ENCODE results near the gene CD200R1L. TPM values are rescaled to one million over a fixed set of nuclear protein-coding genes. Genes with fewer than 3 reads are reported as not detected.

CD200R1L gene
- total and polyA plus RNA-seq, 9 of the 15 experiments (the other 6 are each of a cell fraction or from before 2014, with no cell fraction given): not detected

DNA sequence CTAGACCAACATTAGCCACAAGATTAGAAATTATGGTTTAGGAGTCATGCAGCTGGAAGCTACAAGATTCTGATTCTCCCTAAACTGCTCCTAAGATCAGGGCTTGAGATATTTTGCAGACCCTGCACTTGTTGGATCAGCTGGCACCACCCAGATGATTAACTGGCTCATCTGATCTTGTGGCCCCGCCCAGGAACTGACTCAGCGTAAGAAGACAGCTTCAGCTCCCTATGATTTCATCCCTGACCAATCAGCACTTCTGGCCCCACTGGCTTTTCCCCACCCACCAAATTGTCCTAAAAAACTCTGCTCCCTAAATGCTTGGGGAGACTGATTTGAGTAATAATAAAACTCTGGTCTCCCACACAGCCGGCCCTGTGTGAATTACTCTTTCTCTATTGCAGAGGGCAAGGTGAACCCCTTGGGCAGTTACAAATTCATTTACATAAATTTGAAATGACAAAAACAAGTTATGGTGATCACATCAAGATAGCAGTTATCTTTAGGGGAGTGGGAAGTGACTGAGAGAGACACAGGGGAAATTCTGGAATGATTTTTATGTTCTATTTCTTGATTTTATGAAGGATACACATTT, 76.5 kb downstream of the CD200R1L start (continued):
- TF ChIP-seq, protein P1, sequence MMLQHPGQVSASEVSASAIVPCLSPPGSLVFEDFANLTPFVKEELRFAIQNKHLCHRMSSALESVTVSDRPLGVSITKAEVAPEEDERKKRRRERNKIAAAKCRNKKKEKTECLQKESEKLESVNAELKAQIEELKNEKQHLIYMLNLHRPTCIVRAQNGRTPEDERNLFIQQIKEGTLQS (IDR thresholded peaks at IDR 0.05): peak; percentile 52; the same call in 1 of the 2 replicates
- TF ChIP-seq, protein P1 (CRISPR knock-in tag; conservative IDR thresholded peaks at IDR 0.05): no peak
- no peak for TF ChIP-seq LARP7 (IDR thresholded peaks at IDR 0.05)
- no peak for TF ChIP-seq ZNF695 (CRISPR knock-in tag; IDR thresholded peaks at IDR 0.05)
- TF ChIP-seq TRIM24 (IDR thresholded peaks at IDR 0.05): no peak
- TF ChIP-seq PRPF4 (IDR thresholded peaks at IDR 0.05; ENCODE audit: insufficient read depth, low read depth, low read length, poor library complexity, severe bottlenecking): no peak
- TF ChIP-seq, protein P2, sequence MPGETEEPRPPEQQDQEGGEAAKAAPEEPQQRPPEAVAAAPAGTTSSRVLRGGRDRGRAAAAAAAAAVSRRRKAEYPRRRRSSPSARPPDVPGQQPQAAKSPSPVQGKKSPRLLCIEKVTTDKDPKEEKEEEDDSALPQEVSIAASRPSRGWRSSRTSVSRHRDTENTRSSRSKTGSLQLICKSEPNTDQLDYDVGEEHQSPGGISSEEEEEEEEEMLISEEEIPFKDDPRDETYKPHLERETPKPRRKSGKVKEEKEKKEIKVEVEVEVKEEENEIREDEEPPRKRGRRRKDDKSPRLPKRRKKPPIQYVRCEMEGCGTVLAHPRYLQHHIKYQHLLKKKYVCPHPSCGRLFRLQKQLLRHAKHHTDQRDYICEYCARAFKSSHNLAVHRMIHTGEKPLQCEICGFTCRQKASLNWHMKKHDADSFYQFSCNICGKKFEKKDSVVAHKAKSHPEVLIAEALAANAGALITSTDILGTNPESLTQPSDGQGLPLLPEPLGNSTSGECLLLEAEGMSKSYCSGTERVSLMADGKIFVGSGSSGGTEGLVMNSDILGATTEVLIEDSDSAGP (CRISPR knock-in tag; IDR thresholded peaks at IDR 0.05): no peak
- TF ChIP-seq, protein P3, sequence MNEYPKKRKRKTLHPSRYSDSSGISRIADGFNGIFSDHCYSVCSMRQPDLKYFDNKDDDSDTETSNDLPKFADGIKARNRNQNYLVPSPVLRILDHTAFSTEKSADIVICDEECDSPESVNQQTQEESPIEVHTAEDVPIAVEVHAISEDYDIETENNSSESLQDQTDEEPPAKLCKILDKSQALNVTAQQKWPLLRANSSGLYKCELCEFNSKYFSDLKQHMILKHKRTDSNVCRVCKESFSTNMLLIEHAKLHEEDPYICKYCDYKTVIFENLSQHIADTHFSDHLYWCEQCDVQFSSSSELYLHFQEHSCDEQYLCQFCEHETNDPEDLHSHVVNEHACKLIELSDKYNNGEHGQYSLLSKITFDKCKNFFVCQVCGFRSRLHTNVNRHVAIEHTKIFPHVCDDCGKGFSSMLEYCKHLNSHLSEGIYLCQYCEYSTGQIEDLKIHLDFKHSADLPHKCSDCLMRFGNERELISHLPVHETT (CRISPR knock-in tag; conservative IDR thresholded peaks at IDR 0.05 in 1 of 2, IDR thresholded peaks at IDR 0.05 in 1 of 2): no peak
- TF ChIP-seq RBM17 (IDR thresholded peaks at IDR 0.05; ENCODE audit: borderline replicate concordance, low read depth, low read length): no peak
- TF ChIP-seq MAZ (CRISPR knock-in tag; conservative IDR thresholded peaks at IDR 0.05 in 1 of 2, IDR thresholded peaks at IDR 0.05 in 1 of 2): no peak
- TF ChIP-seq, protein P4, sequence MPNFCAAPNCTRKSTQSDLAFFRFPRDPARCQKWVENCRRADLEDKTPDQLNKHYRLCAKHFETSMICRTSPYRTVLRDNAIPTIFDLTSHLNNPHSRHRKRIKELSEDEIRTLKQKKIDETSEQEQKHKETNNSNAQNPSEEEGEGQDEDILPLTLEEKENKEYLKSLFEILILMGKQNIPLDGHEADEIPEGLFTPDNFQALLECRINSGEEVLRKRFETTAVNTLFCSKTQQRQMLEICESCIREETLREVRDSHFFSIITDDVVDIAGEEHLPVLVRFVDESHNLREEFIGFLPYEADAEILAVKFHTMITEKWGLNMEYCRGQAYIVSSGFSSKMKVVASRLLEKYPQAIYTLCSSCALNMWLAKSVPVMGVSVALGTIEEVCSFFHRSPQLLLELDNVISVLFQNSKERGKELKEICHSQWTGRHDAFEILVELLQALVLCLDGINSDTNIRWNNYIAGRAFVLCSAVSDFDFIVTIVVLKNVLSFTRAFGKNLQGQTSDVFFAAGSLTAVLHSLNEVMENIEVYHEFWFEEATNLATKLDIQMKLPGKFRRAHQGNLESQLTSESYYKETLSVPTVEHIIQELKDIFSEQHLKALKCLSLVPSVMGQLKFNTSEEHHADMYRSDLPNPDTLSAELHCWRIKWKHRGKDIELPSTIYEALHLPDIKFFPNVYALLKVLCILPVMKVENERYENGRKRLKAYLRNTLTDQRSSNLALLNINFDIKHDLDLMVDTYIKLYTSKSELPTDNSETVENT (CRISPR knock-in tag; IDR thresholded peaks at IDR 0.05): no peak
- TF ChIP-seq, protein P5, sequence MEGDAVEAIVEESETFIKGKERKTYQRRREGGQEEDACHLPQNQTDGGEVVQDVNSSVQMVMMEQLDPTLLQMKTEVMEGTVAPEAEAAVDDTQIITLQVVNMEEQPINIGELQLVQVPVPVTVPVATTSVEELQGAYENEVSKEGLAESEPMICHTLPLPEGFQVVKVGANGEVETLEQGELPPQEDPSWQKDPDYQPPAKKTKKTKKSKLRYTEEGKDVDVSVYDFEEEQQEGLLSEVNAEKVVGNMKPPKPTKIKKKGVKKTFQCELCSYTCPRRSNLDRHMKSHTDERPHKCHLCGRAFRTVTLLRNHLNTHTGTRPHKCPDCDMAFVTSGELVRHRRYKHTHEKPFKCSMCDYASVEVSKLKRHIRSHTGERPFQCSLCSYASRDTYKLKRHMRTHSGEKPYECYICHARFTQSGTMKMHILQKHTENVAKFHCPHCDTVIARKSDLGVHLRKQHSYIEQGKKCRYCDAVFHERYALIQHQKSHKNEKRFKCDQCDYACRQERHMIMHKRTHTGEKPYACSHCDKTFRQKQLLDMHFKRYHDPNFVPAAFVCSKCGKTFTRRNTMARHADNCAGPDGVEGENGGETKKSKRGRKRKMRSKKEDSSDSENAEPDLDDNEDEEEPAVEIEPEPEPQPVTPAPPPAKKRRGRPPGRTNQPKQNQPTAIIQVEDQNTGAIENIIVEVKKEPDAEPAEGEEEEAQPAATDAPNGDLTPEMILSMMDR (IDR thresholded peaks at IDR 0.05 in 2 of 3, conservative IDR thresholded peaks at IDR 0.05 in 1 of 3; ENCODE audit: insufficient read depth in 2 of 3, low read depth in 1 of 3, low read length in 3 of 3): no peak
- TF ChIP-seq GABPA (tag; conservative IDR thresholded peaks at IDR 0.05; ENCODE audit: low read depth): 0 out of 2 replicates have a peak, but pooled peaks have one; percentile 20
- TF ChIP-seq ZNF174 (CRISPR knock-in tag; IDR thresholded peaks at IDR 0.05): no peak
- no peak for TF ChIP-seq RB1 (IDR thresholded peaks at IDR 0.05; ENCODE audit: low read depth)
- TF ChIP-seq CBX1 (IDR thresholded peaks at IDR 0.05; ENCODE audit: low read depth): no peak
- TF ChIP-seq, protein P6, sequence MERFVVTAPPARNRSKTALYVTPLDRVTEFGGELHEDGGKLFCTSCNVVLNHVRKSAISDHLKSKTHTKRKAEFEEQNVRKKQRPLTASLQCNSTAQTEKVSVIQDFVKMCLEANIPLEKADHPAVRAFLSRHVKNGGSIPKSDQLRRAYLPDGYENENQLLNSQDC (CRISPR knock-in tag; IDR thresholded peaks at IDR 0.05): no peak
